NB4 (cell line): ENCODE data around the gene ASIP.

ENCODE experiments used
- CTCF ChIP-seq: IDR thresholded peaks from one replicate; pipeline ENCODE4 v1.5.1; 2012; ENCODE audit warnings: low read depth, low read length
- POLR2A ChIP-seq: IDR thresholded peaks from 2 replicates; pipeline ENCODE4 v1.6.1; 2011; ENCODE audit warnings: mild to moderate bottlenecking; ENCODE audit not compliant: insufficient read length; ENCODE audit errors: extremely low read depth
- TF ChIP-seq, protein P1 (sequence below): IDR thresholded peaks from 2 replicates; pipeline ENCODE4 v1.6.1; 2011; ENCODE audit warnings: low read depth, low read length

- no peak for TF ChIP-seq POLR2A
- no peak for TF ChIP-seq CTCF
- TF ChIP-seq, protein P1, sequence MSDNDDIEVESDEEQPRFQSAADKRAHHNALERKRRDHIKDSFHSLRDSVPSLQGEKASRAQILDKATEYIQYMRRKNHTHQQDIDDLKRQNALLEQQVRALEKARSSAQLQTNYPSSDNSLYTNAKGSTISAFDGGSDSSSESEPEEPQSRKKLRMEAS = no peak
Observed at GRCh38 chr20:34271956-34272355, 30.7 kb downstream of the ASIP start.
